GM12878 (cell line): ENCODE data around the gene ANXA2R. TPM values are rescaled to one million over a fixed set of nuclear protein-coding genes. Genes with fewer than 3 reads are reported as not detected.

ENCODE experiments used
- BACH1 ChIP-seq: fragments of 450-650 bp; IDR thresholded peaks from 2 replicates; pipeline ENCODE4 v1.6.1; 2017; ENCODE audit warnings: mild to moderate bottlenecking, borderline replicate concordance
- BMI1 ChIP-seq: fragments of 450-650 bp; IDR thresholded peaks from 2 replicates; pipeline ENCODE4 v1.6.1; 2016; ENCODE audit warnings: mild to moderate bottlenecking, moderate library complexity, borderline replicate concordance
- CBFB ChIP-seq: IDR thresholded peaks from 2 replicates; pipeline ENCODE4 v1.6.1; 2016; ENCODE audit warnings: antibody characterized with exemption, low read depth
- CEBPB ChIP-seq, 2 experiments: fragments of 150-350 bp in 1 of 2; IDR thresholded peaks; 2 replicates each; pipeline ENCODE4 v1.6.1; 2012 to 2014; ENCODE audit warnings: low read depth in 2 of 2, low read length in 2 of 2, borderline replicate concordance in 1 of 2, inconsistent platforms in 1 of 2
- EED ChIP-seq: sonication (generic); IDR thresholded peaks from 2 replicates; pipeline ENCODE4 v1.6.1; 2016; ENCODE audit warnings: antibody characterized with exemption, low read depth
- ETV6 ChIP-seq, 2 experiments: fragments of 450-650 bp in 1 of 2; IDR thresholded peaks in 1 of 2; conservative IDR thresholded peaks in 1 of 2; 2 replicates each; pipeline ENCODE4 v1.6.1; 2014; ENCODE audit warnings: antibody characterized with exemption in 1 of 2, borderline replicate concordance in 1 of 2, low read depth in 1 of 2, mild to moderate bottlenecking in 1 of 2, moderate library complexity in 1 of 2
- HDAC6 ChIP-seq: fragments of 200-600 bp; sonication (generic); IDR thresholded peaks from one replicate; pipeline ENCODE4 v1.8.0; 2017; ENCODE audit warnings: antibody characterized with exemption; ENCODE audit not compliant: unreplicated experiment
- JUNB ChIP-seq: IDR thresholded peaks from 2 replicates; pipeline ENCODE4 v1.6.1; 2016; ENCODE audit warnings: antibody characterized with exemption, mild to moderate bottlenecking
- JUND ChIP-seq: IDR thresholded peaks from 2 replicates; pipeline ENCODE4 v1.6.1; 2012; ENCODE audit warnings: low read depth, mild to moderate bottlenecking, low read length, improper control_type of control experiment, moderate library complexity
- KDM1A ChIP-seq: fragments of 200-600 bp; sonication (generic); IDR thresholded peaks from 2 replicates; pipeline ENCODE4 v1.6.1; 2016; ENCODE audit warnings: borderline replicate concordance
- LARP7 ChIP-seq: fragments of 450-650 bp; IDR thresholded peaks from 2 replicates; pipeline ENCODE4 v1.6.1; 2017; ENCODE audit warnings: mild to moderate bottlenecking
- PML ChIP-seq: IDR thresholded peaks from 2 replicates; pipeline ENCODE4 v1.6.1; 2012; ENCODE audit warnings: low read length, inconsistent platforms
- POU2F2 ChIP-seq: IDR thresholded peaks from 3 replicates; pipeline ENCODE4 v1.6.1; 2011; ENCODE audit warnings: low read depth, mild to moderate bottlenecking, low read length, borderline replicate concordance
- RCOR1 ChIP-seq: conservative IDR thresholded peaks from 2 replicates; pipeline ENCODE4 v1.6.1; 2012; ENCODE audit warnings: low read depth, low read length, improper control_type of control experiment
- SRF ChIP-seq, 2 experiments: IDR thresholded peaks; 2 replicates each; pipeline ENCODE4 v1.6.1; 2011; ENCODE audit warnings: low read depth in 2 of 2, low read length in 2 of 2, mild to moderate bottlenecking in 1 of 2, moderate library complexity in 1 of 2
- STAT3 ChIP-seq: IDR thresholded peaks from 2 replicates; pipeline ENCODE4 v1.6.1; 2011; ENCODE audit warnings: low read depth, low read length, improper control_type of control experiment
- TCF12 ChIP-seq: IDR thresholded peaks from 2 replicates; pipeline ENCODE4 v1.6.1; 2011; ENCODE audit warnings: low read depth, mild to moderate bottlenecking, low read length
- TCF3 ChIP-seq: IDR thresholded peaks from 2 replicates; pipeline ENCODE4 v1.6.1; 2012; ENCODE audit warnings: low read depth, mild to moderate bottlenecking, low read length, borderline replicate concordance; ENCODE audit not compliant: insufficient read depth
- WRNIP1 ChIP-seq: IDR thresholded peaks from 2 replicates; pipeline ENCODE4 v1.6.1; 2011; ENCODE audit warnings: low read depth, low read length, improper control_type of control experiment, borderline replicate concordance
- YBX1 ChIP-seq: fragments of 450-650 bp; IDR thresholded peaks from 2 replicates; pipeline ENCODE4 v1.6.1; 2016; ENCODE audit warnings: antibody characterized with exemption
- ZNF24 ChIP-seq: fragments of 450-650 bp; IDR thresholded peaks from 2 replicates; pipeline ENCODE4 v1.6.1; 2017; ENCODE audit warnings: antibody characterized with exemption, mild to moderate bottlenecking
- ZNF622 ChIP-seq: fragments of 450-650 bp; IDR thresholded peaks from 2 replicates; pipeline ENCODE4 v1.6.1; 2017; ENCODE audit warnings: mild to moderate bottlenecking, inconsistent platforms
- polyA plus RNA-seq, 11 experiments: library from polyadenylated mRNA; depleted of rRNA in 4 of 11; unstranded in 6 of 11; stranded (reverse) in 5 of 11; fragments of >200 nt; fragmentation: Nextera tagmentation in 4 of 11; fragmentation: Illumina TruSeq in 1 of 11; extraction: Ambion mirVana in 4 of 11; extraction: Trizol in 1 of 11; gene quantifications; 1 replicate in 1 of 11; 2 replicates in 10 of 11; pipeline versions ENCODE4 v1.2.1 to v1.2.3, GENCODE V29; 2011 to 2016; ENCODE audit warnings: inconsistent platforms in 2 of 11, missing spikeins in 2 of 11, low read depth in 1 of 11
- total RNA-seq, 4 experiments: library from RNA; depleted of rRNA in 3 of 4; stranded (reverse); fragments of >200 nt in 3 of 4; fragmentation: Illumina TruSeq in 1 of 4; extraction: Trizol in 1 of 4; gene quantifications; 2 replicates each; pipeline versions ENCODE4 v1.2.1 to v1.2.3, GENCODE V29; 2013 to 2021
- TF ChIP-seq, protein P1 (sequence below): fragments of 450-650 bp; IDR thresholded peaks from 2 replicates; pipeline ENCODE4 v1.6.1; 2016; ENCODE audit warnings: mild to moderate bottlenecking
- TF ChIP-seq, protein P2 (sequence below): fragments of 450-650 bp; IDR thresholded peaks from 2 replicates; pipeline ENCODE4 v1.6.1; 2017; ENCODE audit warnings: antibody characterized with exemption, mild to moderate bottlenecking, moderate library complexity
- TF ChIP-seq, protein P3 (sequence below): fragments of 450-650 bp; IDR thresholded peaks from 2 replicates; pipeline ENCODE4 v1.6.1; 2017; ENCODE audit warnings: low read depth, mild to moderate bottlenecking, moderate library complexity

The ANXA2R gene
- total and polyA plus RNA-seq, 10 of the 15 experiments (the other 5 are each of a cell fraction or from before 2014, with no cell fraction given) = 2.3 to 7.8 (median 4.4) TPM

DNA sequence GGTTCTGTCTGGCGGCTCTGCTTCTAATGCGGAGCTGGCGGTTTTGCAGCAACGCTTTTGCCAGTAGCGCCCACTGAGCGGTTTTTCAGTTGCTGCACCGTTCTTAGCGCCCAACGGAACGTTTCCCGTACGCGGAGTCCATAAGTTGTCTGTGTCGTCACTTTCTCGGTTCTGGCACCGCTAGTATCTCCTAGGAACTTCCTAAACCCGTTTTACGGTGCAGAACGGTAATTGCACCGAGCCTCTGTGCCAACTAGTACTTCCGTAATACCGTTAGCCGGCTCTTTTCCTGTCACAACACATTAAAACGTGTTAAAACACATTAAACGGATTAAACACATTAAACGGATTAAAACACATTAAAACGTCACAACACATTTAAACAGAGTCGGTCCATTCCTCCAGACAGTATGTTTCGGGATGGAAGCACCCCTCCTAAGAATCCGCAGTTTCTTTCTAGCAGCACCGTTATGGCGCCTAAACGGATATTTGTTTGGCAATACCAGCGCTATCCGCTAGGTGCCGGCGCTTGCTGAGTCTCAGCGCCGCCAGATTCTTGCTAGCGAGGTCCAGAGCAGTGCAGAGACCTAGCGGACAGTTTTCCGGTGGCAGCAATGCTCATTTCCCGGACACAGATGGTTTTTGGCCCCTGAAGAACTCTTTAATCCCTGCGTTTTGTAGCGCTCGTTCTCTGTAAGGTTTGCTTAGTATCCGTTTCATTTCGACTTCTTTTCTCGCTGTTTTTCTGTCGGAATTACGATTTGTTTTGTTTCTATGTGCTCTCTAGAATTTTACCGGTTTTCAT, 45.4 kb downstream of the ANXA2R start (continued):
- TF ChIP-seq RCOR1 (no peak; the same call in 1 of the 2 replicates), STAT3 (no peak), HDAC6 (no peak), JUNB (no peak), BMI1 (no peak), CEBPB (IDR thresholded peaks at IDR 0.05; ENCODE audit: borderline replicate concordance in 1 of 2, low read depth in 2 of 2, low read length in 2 of 2) (no peak), ETV6 (conservative IDR thresholded peaks at IDR 0.05 in 1 of 2, IDR thresholded peaks at IDR 0.05 in 1 of 2; ENCODE audit: borderline replicate concordance in 1 of 2, low read depth in 1 of 2) (peak in 1 of 2 experiments; percentile 98; a peak in 2 of 4 replicates), LARP7 (peak; percentile 62; the same call in 1 of the 2 replicates), POU2F2 (peak; percentile 50; the same call in 1 of the 3 replicates), PML (peak; percentile 63; the same call in 1 of the 2 replicates), WRNIP1 (0 out of 2 replicates have a peak, but pooled peaks have one; percentile 48), SRF (IDR thresholded peaks at IDR 0.05; ENCODE audit: low read depth in 2 of 2, low read length in 2 of 2) (no peak), KDM1A (no peak), JUND (no peak), CBFB (no peak), TCF3 (no peak), ZNF622 (no peak), ZNF24 (no peak), EED (peak; percentile 42; the same call in 1 of the 2 replicates), YBX1 (no peak), TCF12 (no peak), BACH1 (no peak)
- TF ChIP-seq, protein P1, sequence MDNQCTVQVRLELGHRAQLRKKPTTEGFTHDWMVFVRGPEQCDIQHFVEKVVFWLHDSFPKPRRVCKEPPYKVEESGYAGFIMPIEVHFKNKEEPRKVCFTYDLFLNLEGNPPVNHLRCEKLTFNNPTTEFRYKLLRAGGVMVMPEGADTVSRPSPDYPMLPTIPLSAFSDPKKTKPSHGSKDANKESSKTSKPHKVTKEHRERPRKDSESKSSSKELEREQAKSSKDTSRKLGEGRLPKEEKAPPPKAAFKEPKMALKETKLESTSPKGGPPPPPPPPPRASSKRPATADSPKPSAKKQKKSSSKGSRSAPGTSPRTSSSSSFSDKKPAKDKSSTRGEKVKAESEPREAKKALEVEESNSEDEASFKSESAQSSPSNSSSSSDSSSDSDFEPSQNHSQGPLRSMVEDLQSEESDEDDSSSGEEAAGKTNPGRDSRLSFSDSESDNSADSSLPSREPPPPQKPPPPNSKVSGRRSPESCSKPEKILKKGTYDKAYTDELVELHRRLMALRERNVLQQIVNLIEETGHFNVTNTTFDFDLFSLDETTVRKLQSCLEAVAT = 0 out of 2 replicates have a peak, but pooled peaks have one; percentile 33
- TF ChIP-seq, protein P2, sequence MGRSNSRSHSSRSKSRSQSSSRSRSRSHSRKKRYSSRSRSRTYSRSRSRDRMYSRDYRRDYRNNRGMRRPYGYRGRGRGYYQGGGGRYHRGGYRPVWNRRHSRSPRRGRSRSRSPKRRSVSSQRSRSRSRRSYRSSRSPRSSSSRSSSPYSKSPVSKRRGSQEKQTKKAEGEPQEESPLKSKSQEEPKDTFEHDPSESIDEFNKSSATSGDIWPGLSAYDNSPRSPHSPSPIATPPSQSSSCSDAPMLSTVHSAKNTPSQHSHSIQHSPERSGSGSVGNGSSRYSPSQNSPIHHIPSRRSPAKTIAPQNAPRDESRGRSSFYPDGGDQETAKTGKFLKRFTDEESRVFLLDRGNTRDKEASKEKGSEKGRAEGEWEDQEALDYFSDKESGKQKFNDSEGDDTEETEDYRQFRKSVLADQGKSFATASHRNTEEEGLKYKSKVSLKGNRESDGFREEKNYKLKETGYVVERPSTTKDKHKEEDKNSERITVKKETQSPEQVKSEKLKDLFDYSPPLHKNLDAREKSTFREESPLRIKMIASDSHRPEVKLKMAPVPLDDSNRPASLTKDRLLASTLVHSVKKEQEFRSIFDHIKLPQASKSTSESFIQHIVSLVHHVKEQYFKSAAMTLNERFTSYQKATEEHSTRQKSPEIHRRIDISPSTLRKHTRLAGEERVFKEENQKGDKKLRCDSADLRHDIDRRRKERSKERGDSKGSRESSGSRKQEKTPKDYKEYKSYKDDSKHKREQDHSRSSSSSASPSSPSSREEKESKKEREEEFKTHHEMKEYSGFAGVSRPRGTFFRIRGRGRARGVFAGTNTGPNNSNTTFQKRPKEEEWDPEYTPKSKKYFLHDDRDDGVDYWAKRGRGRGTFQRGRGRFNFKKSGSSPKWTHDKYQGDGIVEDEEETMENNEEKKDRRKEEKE = no peak
- TF ChIP-seq, protein P3, sequence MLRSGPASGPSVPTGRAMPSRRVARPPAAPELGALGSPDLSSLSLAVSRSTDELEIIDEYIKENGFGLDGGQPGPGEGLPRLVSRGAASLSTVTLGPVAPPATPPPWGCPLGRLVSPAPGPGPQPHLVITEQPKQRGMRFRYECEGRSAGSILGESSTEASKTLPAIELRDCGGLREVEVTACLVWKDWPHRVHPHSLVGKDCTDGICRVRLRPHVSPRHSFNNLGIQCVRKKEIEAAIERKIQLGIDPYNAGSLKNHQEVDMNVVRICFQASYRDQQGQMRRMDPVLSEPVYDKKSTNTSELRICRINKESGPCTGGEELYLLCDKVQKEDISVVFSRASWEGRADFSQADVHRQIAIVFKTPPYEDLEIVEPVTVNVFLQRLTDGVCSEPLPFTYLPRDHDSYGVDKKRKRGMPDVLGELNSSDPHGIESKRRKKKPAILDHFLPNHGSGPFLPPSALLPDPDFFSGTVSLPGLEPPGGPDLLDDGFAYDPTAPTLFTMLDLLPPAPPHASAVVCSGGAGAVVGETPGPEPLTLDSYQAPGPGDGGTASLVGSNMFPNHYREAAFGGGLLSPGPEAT = peak; percentile 62; the same call in 1 of the 2 replicates
